HTR-8/SVneo (cell line): ENCODE measurements around the gene DIS3L2.
"Not testable (repeated sequence)": the region's sequence is repeated elsewhere in the genome, so short reads cannot be mapped to it uniquely, and the experiment has no call there.

Source experiments
- DNase-seq: peaks from one replicate; pipeline ENCODE4 v3.0.0; 2011; ENCODE audit warnings: low spot score, mixed read lengths; ENCODE audit not compliant: insufficient read length
- FAIRE-seq: peaks from 2 replicates; lab custom pipeline; 2011; peaks lifted over from hg19 to GRCh38; lab: Jason Lieb, UNC

Gene DIS3L2

DNA sequence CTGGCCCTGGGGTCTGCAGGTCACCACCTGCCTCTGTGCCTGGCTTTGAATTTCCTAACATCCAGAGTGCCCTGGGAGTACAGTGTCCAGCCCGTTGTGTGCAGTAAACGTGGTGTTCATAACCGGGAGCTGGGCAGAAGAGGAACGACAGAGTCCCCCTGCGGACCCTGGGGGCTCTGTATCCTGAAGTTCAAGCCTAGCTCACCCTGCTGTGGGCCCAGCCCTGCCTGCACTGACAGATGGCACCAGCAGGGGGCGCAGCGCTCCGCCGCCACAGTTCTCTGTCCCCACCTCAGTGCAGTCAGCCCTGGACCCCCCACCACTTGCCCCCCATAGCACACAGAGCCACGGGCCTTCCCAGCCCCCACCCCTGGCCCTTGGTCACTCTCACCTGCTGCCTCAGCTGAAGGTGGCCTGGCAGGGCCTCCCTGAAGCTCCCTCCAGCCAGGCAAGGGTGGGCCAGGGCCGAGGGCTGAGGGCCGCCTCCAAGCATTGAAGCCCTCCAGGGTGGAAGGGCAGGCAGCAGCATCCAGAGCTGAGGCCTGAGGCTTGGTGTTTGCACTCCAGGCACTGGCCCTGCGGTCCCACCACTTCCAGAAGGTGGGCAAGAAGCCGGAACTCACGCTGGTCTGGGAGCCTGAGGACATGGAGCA, 373.8 kb downstream of the DIS3L2 start:
- DNase-seq = not testable (repeated sequence)
- peak; percentile 96 for FAIRE-seq

- DNase-seq = no peak
- no peak for FAIRE-seq
These were observed 374.3 kb downstream of the DIS3L2 start for GRCh38 chr2:232335859-232336215.

GRCh38 chr2:232336241-232336736, 374.8 kb downstream of the DIS3L2 start:
- FAIRE-seq = no peak
- DNase-seq = no peak

DNA sequence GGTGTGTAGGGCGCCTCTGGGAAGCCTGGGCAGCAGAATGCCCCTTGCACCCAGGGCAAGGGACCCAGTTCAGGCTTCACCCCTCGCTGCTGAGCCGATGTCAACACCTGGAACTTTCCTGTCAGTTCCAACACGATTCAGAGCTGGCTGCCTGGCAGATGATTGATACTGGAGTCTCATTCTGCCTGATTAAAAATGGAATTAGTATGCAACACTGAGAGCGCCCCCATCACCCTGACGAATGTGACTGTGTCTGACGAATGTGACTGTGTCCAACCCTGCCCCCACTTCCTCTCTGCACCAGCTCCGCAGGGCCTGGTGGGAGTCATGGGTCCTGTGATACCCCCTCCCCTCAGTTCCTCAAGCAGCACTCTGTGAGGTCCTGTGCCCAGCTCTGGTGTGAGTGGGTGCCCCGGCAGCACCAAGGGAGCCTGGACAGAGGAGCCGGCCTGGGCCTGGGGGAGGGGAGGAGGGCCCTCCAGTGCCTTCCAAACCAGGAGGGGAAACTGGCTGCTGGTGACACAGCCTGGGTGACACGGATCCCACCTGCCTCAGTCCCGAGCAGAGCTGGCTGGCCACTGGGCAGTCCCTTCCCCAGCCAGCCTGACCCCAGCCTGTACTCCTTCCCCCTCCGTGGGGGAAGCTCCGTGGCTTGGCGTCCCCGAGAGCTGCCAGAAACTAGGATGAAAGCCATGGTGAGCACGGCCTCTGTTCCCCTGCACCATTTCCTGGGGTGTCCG, 375.6 kb downstream of the DIS3L2 start:
- FAIRE-seq = no peak
- DNase-seq = no peak

DNA sequence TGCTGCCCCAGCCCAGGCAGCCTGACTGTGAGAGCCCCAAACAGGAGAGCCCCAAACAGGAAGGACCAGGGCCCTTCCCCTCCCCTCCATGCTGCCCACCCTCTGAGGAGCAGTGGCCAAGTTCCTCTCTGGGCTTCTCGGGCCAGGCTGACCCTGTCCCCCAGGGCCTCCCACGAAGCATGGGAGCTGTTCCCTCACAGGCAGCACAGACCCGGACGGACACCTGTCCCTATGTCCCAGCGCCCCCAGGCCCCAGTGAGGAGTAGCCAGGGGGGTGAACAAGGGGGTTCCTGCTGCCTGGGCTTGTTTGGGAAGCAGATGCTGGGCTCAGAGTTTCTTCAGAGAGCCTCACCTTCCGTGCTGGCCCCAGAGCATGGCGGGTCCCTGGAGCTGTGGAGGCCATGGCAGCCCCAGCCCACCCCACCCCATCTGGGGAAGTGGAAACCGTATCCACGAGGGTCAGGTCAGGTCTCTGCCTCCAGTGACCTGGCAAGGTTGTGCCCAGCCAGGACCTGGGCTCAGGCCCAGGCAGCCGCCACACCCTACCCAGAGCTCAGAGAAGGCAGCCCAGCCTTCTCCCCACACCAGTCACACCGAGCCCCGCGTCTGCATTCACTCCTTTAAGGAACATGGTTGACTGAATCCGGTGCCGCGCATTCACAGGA, 376.7 kb downstream of the DIS3L2 start:
- DNase-seq, FAIRE-seq: not testable (repeated sequence)

- FAIRE-seq = no peak
- DNase-seq = no peak
These were observed 377.2 kb downstream of the DIS3L2 start for GRCh38 chr2:232338759-232339106.

GRCh38 chr2:232339121-232340081, 377.9 kb downstream of the DIS3L2 start:
- FAIRE-seq (no peak), DNase-seq (no peak)

- FAIRE-seq = no peak
- no peak for DNase-seq
These were observed 378.8 kb downstream of the DIS3L2 start for GRCh38 chr2:232340171-232340935.

DNA sequence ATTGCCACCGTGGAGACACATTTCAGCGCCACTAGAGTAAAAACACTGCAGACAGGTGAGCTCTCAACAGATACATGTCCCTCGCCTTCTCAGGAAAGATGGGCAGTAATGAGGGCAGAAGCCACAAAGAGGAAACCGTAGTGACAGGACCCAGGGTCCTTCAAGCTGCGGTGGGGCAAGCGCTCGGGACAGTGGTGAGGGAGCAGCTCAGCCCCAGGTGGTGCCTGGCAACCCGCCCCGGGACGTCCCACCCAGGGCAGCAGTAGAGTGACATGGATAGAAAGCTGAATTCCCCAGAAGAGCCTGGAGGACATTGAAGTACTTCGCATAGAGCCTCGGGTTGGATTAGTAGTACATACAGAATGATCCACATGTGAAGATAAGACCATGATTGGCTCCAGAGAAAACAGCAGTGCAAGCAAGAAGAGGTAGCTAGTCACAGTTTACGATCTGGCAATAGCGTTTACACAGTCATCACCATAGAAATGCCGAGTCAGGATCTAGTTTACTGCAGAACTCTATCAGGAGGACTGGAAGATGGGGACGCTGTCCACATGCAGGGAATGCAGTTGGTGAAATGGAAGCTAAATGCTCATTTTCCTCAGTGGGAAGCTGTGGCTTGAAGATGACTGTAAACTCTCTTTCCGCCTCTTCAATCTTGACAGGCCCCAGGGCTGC, 379.7 kb downstream of the DIS3L2 start:
- no peak for DNase-seq
- FAIRE-seq = no peak

GRCh38 chr2:232341739-232342126, 380.2 kb downstream of the DIS3L2 start:
- FAIRE-seq = no peak
- no peak for DNase-seq

DNA sequence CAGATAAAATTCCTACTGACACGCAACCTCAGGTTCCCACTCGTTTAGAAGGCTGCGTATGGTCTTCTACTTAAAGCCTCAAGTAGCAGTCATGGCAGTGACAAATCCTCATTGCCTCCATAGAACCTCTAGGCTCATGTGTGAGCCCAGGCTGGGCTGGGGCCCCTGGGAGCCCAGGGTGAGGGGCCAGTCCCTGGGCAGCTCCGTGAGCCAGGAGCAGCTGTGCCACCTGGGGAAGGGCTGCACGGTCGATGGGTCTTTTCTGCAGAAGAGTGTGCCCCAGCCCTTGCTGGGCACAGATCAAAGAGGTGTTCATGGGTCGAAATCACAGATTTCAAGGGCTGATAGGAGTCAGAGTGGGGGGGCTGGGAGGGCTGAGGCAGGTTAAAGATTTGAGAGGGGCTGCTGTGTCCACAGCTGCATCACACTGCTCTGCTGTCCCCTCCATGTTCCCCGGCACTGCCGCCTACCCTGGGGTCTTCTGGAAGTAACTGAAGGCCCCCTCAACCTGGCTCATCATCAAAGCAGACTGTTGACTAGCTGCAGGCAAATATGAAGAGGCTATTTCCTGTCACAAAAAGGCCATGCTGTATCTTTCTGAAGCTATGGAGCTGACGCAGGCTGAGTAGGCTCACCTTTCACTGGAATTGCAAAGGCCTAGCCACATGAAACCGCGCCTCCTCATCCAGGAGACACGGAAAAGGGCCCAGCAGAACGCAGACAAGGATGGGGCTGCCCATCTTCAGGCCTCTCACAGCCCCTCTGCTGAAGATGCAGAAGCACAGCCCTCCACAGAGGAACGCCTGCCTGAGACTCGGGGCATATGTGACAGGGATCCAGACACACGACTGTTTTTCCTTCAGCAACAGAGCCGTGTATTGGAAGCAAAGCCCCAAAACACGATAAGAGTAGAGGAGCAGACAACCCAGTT, 381.4 kb downstream of the DIS3L2 start:
- FAIRE-seq (no peak), DNase-seq (no peak)

GRCh38 chr2:232343821-232344220, 382.3 kb downstream of the DIS3L2 start:
- DNase-seq = no peak
- no peak for FAIRE-seq

- DNase-seq (no peak), FAIRE-seq (no peak)
These were observed 383.7 kb downstream of the DIS3L2 start for GRCh38 chr2:232345251-232345650.

GRCh38 chr2:232347369-232347768, 385.9 kb downstream of the DIS3L2 start:
- FAIRE-seq (no peak), DNase-seq (no peak)

- FAIRE-seq = peak; percentile 13
- DNase-seq = no peak
These were observed 387.4 kb downstream of the DIS3L2 start for GRCh38 chr2:232348936-232349335.

GRCh38 chr2:232349546-232349945, 388.0 kb downstream of the DIS3L2 start:
- no peak for DNase-seq
- FAIRE-seq = no peak

DNA sequence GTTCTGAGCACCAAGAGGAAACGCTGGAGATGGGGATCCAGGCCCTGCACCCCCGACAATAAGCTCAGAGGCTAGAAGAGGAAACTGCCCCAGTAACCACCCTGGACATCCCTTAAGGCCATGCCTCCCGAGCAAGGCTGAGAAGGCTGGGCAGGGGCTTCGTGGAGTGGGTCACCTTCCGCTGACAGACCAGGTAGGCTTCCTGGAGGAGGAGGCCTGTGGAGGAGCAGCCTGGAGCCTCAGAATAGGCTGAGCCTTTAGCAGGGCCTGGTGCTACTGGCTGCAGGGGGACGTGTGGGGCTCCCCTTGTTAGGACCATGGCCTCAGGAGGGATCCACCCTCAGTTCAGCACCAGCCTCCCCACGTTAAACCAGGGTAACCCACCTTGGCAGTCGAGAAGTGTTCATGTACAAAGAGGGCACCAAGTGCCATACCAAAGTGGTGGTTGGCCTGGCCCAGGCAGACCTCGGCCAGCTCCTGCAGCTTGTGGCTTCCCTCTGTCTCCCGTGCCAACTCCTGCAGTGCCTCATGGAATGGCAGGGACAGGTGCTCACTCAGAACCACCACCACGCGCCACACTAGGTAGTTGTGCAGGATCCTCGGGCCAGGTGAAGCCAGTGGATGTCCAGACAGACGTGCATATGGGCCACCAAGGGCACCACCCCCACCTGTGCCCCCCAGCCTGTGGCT, 388.6 kb downstream of the DIS3L2 start:
- FAIRE-seq (no peak), DNase-seq (no peak)
